Activated CD8-positive, alpha-beta memory T cell treated with anti-CD3 and anti-CD28 coated beads, Interleukin-2, amount 50 U/mL, for 1 hour (primary cell): ENCODE data around the gene ROR1.
"Not testable (repeated sequence)": the region's sequence is repeated elsewhere in the genome, so short reads cannot be mapped to it uniquely, and the experiment has no call there.

Experiments
- DNase-seq: peaks from one replicate; pipeline ENCODE4 v3.0.0-alpha.2; 2020; ENCODE audit errors: extremely low read depth

Gene ROR1

DNA sequence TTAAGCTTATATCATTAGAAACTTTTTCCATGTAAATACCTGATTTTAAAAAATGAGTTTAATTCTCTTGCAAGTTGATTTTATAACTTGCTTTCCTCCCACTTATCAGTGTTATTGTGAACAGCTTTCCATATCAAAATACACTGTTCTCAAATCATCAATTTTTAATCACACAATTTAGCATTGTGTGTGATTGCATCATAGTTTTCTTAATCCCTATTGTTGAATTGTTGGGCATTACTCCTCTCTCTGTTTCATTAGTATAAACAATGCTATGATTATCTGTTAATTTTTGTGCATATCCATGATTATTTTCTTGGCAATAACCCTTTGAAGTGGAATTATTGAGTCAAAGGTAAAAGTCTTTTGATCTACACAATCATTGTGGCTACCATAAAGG is 48.7 kb downstream of the ROR1 start:
- no peak for DNase-seq

DNA sequence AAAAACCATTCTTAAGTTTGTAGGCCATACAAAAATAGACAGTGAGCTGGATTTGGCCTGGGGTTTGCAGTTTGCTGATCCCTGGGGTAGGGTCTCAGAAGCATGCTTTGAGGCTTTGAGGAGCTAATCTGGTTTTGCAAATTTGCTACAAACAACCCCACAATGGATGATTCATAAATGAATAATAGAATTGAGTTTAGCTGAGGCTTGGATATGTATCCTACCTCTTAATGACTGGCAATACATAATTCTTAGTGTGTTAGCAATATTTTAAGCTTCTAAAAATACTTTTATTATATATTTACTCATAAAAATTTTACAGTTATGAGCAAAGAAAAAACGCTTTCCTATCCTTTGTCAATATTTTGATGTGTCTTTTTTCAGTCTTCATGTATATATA is 50.6 kb downstream of the ROR1 start:
- DNase-seq, result no peak

DNA sequence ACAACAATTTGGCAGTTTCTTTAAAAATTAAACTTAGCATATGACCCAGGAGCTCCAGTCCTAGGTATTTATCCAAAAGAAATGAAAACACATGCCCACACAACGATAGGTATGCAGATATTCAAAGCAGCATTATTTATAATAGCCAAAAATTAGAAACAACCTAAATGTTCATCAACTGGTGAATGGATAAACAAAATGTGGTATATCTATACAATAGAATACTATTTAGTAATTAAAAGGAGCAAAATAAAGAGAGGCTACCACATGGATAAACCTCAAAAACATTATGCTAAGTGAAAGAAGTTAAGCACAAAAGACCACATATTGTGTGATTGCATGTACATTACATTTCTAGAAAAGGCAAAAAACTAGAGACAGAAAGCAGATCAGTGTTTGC is 51.3 kb downstream of the ROR1 start:
- no peak for DNase-seq

DNA sequence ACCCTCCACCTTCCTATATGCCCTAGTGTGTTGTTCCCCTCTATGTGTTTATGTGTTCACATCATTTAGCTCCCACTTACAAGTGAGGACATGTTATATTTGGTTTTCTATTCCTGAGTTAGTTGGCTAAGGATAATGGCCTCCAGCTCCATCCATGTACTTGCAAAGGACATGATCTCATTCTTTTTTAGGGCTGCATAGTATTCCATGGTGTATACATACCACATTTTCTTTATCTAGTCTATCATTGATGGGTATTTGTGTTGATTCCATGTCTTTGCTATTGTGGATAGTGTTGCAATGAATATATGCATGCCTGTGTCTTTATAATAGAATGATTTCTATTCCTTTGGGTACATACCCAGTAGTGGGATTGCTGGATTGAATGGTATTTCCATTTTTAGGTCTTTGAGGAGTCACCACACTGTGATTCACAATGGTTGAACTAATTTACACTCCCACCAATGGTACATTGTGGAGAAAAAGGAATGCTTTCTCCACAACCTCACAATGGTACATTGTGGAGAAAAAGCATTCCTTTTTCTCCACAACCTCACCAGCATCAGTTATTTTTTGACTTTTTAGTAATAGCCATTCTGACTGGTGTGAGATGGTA is 52.5 kb downstream of the ROR1 start:
- not testable (repeated sequence) for DNase-seq

DNA sequence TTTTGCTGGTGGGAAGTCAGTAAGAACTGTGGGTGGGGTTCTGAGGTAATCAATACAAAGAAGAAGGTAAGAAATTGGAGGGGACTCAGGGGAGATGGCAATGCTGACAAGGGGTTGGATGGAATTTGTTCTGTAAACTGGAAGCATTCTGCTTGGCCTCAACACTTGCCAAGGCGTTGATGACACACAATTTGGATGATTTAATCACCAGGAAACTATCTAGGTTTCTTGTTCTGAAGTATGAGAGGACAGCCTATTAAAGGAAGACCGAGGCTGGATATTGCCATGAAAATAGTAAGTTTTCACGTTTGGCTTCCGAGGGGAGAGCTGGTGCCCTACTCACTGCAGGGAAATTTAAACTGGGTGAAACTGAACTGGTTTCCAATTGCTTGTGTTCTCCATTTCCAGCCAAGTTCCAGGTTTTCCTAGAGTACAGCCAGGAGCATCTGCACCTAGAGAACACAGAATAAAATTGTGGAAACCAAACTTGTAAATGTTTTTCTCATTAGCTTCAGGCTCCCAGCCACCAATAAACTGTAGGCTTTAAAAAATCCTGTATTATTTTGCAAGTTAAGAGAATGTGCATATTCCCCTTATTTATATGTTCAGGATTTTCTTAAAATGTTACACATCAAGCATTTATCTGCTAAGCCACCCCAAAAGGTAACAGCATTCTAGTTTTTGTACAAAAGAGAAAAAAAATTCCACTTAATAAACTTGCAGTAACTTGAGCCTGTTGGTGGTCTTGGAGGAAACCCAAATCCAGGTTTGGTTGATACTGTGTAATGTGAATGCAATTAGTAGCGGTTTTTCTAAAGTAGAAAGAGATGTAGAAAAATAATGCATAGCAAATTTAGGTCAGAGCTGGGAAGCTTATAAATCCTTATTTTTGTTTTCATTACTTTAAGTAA is 53.8 kb downstream of the ROR1 start:
- no peak for DNase-seq

DNA sequence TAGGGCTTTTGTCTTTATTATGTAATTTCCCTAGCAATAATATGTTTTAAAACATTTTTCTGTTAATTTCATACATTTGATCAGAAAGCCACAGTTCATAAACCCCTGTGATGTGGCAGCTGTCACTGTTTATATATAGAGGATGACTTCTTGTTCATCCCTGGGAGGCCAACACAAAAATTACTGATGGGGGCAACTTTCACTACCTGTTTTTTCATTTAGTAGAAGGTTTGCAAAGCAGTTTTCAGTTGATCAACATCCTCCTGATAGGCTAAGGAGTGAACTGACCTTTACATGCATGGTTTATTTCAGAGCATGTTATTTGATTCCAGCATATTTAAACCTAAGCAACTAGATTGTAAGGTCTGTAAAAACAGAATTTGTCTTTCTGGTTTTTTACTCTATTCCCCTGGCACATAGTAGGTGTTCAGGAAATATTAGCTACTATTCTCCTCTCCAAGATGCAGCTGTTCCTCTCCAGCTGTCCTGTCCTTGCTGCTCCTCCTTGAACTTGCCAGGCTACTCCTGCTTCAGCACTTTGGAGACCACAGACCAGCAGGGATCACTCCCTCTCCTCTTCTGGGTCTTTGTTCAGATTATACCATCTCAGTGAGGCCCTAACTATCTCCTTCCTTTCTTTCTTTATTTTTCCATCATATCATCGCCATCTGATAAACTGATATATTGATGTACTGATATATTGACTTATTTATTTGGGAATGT is 54.7 kb downstream of the ROR1 start:
- no peak for DNase-seq

DNA sequence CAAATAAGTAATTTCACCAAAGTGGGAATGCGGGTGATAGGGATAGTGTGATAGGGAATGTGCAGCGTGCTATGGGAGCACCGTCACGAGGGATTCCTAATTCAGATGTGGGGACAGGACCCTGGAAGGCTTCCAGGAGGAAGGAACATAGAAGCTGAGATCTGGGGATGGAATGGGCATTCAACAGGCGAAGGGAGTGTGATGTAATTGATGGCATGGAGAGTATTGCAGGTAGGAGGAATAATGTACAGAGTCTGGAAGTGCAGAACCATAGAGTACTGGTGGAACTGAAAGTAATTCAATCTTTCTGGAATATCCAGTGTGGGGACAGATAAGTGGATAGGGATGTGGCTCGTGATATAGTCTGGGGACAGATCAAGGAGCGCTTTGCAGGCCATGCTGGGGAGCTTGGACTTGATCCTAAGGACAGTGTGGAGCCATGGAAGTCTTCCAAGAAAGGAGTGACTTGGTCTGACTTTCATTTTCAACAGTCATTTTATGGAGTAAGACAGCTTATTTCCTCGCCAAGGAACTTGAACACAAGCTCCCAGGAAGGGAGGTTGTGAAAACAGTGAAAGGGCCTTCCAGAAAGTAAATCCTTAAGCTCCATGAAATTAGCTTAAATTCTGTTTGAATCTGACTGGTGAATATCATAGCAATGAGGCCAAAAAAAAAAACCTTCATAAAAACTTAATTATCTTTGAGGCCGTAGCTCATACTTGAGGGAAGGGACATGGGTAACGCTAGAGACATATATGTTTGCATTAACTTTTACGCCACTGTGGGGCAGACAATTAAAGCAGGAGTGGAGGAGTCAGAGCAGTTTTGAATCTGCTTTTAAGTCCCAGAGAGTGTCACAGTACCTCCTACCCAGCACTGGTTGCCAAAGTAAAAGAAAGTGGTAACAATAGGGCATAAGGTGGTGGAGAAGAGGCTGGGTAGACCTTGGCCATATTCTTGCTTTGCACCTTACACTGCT is 55.8 kb downstream of the ROR1 start:
- DNase-seq, result no peak

DNA sequence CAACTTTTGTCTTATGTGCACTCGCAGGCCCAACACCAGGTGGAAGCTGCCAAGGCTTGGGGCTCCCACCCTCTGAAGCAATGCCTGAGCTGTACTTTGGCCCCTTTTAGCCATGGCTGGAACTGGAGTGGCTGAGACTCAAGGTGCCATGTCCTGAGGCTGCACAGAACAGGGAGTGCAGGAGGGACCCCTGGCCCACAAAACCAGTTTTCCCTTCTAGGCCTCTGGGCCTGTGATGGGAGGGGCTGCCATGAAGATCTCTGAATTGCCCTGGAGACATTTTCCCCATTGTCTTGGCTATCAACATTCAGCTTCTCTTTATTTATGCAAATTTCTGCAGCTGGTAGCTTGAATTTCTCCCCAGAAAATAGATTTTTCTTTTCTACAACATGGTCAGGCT is 57.6 kb downstream of the ROR1 start:
- no peak for DNase-seq

DNA sequence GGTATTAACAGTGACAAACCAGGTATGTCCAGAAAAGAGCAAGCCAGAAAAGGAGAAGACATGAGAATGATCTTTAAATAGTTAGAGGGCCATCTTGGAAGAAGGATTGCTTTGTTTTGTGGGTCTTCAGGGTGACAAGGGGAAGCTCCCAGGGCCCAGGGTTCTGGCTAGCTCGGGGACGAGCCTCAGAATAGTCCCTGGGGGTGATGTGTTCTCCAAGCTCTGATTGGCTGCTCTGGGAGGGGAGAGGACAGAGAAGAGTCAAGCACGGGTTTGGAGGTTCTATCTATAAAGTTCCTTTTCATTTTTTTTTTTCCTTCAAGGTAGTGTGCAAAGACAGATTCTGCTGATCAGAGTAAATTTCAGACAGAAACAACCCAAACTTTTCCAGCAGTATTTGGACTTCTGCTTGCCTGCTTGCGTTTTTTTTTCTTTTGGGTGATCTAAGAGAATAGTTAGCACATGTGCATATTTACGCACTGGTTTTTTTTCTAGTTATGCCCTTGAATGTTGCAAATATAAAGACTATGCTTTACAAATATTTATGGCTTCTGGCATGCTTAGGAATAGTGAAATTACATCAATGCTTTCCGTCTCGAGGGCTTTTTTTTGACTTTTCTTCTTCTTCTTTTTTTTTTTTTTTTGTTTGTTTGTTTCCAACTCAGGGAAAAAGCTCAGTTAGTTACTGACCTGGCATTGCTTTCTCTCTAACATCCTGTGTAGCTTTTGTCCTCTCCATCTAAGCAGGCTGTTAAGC is 59.7 kb downstream of the ROR1 start:
- no peak for DNase-seq

DNA sequence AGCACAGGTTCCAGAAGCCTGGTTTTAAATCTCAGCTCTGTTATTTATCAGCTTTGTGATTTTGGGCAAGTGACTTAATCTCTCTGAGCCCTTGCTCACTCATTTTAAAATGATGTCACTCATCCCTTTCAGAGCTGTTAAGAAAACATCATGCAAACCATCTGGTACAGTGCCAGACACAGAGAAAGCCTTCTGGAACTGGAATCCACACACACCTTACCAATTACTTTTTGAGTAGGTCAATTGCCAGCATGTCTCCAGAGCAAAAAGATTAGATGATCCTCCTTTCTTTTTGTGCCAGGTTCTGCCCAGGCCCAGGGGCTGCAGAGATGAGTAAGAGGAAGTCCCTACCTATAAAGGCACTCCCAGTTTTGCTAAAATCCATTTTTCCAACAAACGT is 61.3 kb downstream of the ROR1 start:
- no peak for DNase-seq

DNA sequence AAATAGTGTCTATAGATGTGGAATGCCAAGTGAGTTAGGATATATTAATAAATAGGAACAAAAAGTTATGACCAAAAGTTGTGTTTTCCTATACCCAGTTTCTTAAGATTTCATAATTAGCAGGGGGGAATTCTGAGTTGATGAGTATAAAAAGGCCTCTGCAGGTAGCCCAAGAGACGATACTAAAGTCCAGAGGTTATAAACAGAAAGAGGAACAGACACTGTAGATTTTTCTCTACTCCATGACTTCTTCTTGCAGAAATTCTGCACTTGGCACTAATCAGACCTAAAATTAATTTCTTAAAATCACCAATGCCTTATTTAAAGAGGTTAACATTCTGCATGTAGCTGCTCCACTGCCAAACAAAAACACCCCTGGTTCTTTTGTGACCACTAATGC is 62.6 kb downstream of the ROR1 start:
- no peak for DNase-seq

DNA sequence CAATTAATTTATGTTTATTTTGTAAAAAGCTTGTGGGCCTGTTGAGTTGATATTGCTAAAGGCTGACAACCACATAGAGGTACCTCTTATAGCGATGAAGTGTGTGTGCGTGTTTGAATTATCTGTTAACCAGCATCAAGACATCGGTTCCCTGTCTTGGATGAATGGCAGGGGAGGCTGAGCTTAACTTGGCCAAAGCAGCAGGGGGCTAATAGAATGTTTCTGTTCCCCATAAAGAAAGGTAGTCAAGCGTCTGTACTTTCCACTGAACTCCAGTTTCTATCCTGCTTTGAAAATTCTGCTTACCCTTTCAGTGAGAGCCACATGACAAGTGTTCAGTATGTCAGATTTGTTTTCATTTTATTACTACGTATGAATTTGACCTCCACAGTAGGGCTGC is 63.0 kb downstream of the ROR1 start:
- DNase-seq, result no peak

DNA sequence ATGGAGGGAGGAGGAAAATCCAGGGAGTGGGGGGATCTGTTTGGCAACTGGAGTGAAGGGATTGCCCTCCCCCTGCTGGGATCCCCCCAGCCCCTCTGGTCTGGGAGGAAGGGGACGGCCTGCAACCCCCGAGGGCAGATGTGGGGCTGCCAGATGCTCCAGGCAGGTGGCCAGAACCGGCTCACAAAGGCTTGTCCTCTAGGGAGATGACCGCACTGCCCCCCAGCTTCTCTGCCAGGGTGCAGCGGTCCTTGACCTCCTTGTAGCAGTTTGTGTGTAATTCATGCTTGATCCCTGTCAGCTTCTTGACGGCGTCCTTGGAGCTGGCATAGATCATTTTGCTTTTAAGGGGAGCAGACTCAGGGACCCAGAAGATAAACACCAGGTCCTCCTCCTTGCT is 69.2 kb downstream of the ROR1 start:
- no peak for DNase-seq

DNA sequence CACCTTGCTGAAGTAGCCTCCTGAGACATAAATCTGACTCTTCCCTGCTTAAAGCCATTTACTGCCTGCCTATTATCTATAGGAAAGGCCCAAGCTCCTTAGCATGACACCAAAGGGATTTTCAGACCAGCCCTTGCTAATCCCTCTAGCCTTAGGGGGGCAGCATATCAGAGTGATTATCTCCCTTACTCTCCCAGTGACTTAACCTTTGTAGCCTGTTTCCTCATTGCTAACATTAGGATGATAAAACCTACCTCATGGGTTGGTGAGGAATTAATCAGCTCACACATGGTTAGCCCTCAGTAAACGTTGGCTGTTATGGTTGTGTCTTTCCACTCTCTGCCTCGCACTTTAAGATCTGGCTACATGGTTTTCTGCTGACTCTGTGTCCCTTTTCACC is 70.1 kb downstream of the ROR1 start:
- DNase-seq, result no peak

DNA sequence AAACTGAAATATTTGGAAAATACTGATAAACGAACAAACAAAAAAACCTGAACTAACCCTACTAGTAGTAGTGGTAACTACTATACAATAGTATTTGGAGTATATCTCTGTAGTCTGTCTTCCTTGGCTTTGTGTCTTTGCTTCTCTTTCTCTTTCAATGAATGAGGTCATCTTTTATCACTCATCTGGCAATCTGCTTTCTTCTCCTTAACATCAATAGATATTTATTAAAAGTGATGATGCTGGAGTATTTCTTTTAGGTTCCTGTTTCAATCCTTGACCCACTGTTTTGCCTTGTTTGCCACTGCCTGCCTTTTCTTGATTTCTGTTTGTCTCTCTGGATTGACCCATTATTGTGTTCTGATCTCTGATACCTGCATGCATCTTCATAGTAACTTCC is 71.5 kb downstream of the ROR1 start:
- DNase-seq, result no peak

DNA sequence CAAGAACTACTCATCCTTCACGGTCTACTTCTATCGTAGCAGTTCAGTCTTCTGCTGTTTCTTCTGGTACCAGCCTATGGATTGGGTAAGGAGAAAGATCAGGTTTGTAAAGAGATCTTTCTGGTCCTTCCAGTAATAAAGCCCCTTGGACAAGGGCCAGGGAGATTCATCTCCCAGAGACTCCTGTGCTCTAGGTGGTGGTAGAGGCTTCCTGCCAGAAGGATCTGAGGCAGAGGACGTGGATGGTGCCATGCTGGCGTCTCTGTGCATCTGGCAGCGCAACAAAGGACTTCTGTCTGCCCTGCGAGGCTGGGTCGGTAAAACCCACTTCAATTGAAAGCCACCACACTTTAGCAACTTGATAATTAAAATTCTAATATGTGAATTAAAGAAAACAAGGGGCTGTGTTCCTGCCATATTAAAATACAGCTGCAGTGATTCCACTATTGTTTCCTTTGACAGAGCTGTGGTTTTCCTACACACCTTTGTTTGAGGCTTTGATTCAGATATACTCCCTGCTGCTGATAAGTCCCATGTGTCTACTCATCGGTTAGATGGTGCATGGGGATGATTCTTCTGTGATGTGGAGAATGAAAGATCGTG is 73.6 kb downstream of the ROR1 start:
- DNase-seq, result no peak

DNA sequence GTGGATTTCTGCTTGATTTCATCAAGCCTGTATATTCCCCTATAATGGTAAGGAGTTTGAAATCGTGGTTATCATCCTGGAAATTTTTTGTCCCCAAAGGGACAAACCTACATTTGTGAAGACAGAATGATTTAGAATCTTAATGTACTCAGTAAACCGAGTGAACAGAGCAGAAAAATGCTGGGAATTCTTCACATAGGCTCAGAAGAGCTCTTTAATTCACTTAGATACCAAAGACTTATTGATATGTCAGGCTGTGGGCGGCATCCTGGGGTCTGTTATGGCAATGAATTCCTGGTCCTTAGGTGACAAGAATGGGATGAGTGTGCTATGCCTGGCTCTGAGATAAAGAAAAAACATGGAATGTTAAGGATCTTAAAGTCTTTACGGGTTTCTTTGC is 74.9 kb downstream of the ROR1 start:
- DNase-seq, result no peak

DNA sequence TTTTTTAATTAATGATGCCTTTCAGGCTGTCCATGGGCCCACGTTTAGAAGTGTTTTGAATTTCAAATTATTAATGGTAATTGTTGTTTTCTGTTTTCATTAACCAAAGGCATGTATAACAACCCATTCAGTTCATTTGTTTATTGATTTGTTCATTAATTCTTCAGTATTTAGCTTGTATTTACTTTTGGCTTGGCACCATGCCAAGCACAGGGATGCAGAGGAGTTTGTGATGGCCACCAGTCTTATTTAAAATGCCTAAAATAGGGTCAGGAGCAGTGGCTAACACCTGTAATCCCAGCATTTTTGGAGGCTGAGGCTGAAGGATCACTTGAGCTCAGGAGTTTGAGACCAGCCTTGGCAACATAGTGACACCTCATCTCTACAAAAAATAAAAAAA is 75.3 kb downstream of the ROR1 start:
- no peak for DNase-seq

DNA sequence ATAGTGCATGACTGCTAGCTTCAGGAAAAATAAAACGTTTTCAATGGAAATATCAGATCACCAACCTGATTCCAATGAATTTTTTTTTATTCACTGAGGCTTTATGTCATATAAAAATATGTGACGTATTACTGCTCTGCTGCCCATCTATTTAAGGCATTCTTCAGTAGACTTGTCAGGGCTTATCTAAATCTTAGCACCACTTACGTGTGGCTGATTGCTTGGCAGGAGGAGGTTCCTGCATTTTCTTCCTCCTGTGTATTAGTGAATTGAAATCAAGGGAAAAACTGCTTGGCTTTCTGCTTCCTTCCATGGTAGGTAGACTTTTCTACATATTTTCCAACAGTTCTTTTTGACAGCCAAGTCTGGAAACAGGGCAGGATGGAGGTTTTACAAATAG is 80.3 kb downstream of the ROR1 start:
- no peak for DNase-seq

DNA sequence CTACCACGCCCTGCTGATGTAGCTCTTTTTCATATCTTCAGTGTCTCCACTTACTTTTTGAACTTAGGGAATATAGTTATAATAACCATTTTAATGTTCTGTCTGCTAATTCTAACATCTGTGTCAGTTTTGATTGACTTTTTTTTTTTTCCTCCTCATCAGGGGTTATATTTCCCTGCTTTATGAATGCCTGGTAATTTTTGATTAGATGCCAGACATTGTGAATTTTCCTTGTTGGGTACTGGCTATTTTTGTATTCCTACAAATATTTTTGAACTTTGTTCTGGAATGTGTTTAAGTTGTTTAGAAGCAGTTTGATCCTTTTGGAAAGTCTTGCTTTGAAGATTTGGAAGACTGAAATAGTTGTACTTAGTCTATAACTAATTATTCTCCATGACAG is 82.1 kb downstream of the ROR1 start:
- DNase-seq, result no peak

DNA sequence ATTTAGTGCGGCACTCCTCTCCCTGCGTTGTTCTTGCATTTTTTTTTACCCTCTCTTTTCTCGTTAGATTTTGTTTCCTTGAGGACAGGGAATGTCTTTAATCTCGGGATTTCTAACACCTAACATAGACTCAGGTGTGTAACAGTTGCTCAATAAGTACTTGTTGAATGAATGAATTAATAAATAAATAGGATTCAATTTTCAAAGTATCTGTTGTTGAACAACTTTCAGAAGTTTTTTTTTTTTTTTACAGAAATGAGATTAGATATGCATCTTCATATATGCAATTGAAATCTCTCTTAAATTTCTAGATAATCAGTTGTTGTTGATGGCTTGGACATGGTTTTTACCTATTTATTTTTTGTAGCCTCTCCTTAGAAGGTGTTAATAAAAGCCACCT is 83.1 kb downstream of the ROR1 start:
- no peak for DNase-seq
